Lower lobe of right lung (tissue), 2 donors: ENCODE data around the gene CANT1. TPM values are rescaled to one million over a fixed set of nuclear protein-coding genes. Genes with fewer than 3 reads are reported as not detected.

Experiments
- ATAC-seq, 2 donors: fragments of 200-7000 bp; cut with Tn5 transposase; one replicate each; pipeline ENCODE4 v1.9.1; 2020 to 2022; ENCODE audit warnings: mild to moderate bottlenecking in 2 of 2, moderate library complexity in 2 of 2
- DNase-seq: peaks from one replicate; pipeline ENCODE4 v3.0.0-alpha.2; 2020
- H3K27ac ChIP-seq: fragments of 200-600 bp; one replicate; pipeline ENCODE4 v1.8.0; 2022
- H3K27me3 ChIP-seq: fragments of 200-600 bp; one replicate; pipeline ENCODE4 v1.8.0; 2022; ENCODE audit warnings: low read depth
- H3K36me3 ChIP-seq: fragments of 200-600 bp; one replicate; pipeline ENCODE4 v1.8.0; 2022; ENCODE audit warnings: mild to moderate bottlenecking
- H3K4me1 ChIP-seq: fragments of 200-600 bp; one replicate; pipeline ENCODE4 v1.8.0; 2022
- H3K4me3 ChIP-seq: fragments of 200-600 bp; one replicate; pipeline ENCODE4 v1.8.0; 2022; ENCODE audit warnings: mild to moderate bottlenecking
- H3K9me3 ChIP-seq: fragments of 200-600 bp; one replicate; pipeline ENCODE4 v1.8.0; 2022
- intact Hi-C: fragments of 100-400 bp; cut with DNase I; formaldehyde crosslinking; loops from one replicate; pipeline ENCODE4 v1.11.0; 2022
- total RNA-seq: library from RNA; stranded (reverse); fragmentation: NEBNext Ultra II Directional; extraction: Animal tissue kit (Norgen Biotek cat#: 25700); gene quantifications from one replicate; pipeline ENCODE4 v1.2.1, GENCODE V29; 2021
- TF ChIP-seq, protein P1 (sequence below): fragments of 200-600 bp; IDR thresholded peaks from one replicate; pipeline ENCODE4 v1.8.0; 2022; ENCODE audit warnings: antibody characterized with exemption, mild to moderate bottlenecking
- donor health status: DM: no; HTN: yes; CAD: no; lungs with severe emphysema.

Gene CANT1
- total RNA-seq, 1 donor from 2014 or later, result 54.4 TPM

DNA sequence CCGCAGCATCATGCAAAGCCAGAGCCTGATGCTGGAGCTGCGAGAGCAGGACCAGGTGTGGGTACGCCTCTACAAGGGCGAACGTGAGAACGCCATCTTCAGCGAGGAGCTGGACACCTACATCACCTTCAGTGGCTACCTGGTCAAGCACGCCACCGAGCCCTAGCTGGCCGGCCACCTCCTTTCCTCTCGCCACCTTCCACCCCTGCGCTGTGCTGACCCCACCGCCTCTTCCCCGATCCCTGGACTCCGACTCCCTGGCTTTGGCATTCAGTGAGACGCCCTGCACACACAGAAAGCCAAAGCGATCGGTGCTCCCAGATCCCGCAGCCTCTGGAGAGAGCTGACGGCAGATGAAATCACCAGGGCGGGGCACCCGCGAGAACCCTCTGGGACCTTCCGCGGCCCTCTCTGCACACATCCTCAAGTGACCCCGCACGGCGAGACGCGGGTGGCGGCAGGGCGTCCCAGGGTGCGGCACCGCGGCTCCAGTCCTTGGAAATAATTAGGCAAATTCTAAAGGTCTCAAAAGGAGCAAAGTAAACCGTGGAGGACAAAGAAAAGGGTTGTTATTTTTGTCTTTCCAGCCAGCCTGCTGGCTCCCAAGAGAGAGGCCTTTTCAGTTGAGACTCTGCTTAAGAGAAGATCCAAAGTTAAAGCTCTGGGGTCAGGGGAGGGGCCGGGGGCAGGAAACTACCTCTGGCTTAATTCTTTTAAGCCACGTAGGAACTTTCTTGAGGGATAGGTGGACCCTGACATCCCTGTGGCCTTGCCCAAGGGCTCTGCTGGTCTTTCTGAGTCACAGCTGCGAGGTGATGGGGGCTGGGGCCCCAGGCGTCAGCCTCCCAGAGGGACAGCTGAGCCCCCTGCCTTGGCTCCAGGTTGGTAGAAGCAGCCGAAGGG, 38.6 kb upstream of the CANT1 start:
- H3K9me3 ChIP-seq, result no peaks in the 10 kb centered on the region
- TF ChIP-seq, protein P1, sequence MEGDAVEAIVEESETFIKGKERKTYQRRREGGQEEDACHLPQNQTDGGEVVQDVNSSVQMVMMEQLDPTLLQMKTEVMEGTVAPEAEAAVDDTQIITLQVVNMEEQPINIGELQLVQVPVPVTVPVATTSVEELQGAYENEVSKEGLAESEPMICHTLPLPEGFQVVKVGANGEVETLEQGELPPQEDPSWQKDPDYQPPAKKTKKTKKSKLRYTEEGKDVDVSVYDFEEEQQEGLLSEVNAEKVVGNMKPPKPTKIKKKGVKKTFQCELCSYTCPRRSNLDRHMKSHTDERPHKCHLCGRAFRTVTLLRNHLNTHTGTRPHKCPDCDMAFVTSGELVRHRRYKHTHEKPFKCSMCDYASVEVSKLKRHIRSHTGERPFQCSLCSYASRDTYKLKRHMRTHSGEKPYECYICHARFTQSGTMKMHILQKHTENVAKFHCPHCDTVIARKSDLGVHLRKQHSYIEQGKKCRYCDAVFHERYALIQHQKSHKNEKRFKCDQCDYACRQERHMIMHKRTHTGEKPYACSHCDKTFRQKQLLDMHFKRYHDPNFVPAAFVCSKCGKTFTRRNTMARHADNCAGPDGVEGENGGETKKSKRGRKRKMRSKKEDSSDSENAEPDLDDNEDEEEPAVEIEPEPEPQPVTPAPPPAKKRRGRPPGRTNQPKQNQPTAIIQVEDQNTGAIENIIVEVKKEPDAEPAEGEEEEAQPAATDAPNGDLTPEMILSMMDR, result no peak
- DNase-seq (no peak), ATAC-seq (no peak)
- H3K27me3 ChIP-seq, result no peaks in the 10 kb centered on the region
- H3K27ac ChIP-seq, result no peak overlapping the region
- H3K4me3 ChIP-seq, result no peak overlapping the region
- peaks cover 9% of the 10 kb centered on the region for H3K4me1 ChIP-seq
- peaks cover 16% of the 10 kb centered on the region for H3K36me3 ChIP-seq
- intact Hi-C loops, result no loop called here

DNA sequence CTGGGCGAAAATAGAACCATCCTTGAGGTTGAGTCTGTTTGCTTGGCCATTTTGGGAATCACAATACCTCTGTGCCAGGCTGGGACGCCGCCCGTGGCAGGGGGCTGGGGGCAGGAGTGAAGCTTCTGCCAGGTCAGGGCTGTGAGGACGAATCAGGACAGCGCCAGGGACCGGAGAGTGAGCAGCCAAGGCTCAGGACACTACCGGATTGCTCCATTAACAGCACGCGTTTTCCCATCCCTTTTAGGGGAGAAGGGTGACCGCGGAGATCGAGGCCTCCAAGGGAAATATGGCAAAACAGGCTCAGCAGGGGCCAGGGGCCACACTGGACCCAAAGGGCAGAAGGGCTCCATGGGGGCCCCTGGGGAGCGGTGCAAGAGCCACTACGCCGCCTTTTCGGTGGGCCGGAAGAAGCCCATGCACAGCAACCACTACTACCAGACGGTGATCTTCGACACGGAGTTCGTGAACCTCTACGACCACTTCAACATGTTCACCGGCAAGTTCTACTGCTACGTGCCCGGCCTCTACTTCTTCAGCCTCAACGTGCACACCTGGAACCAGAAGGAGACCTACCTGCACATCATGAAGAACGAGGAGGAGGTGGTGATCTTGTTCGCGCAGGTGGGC, 37.8 kb upstream of the CANT1 start:
- no peak overlapping the region for H3K27ac ChIP-seq
- H3K27me3 ChIP-seq, result no peaks in the 10 kb centered on the region
- DNase-seq, result no peak
- H3K4me3 ChIP-seq, result no peak overlapping the region
- intact Hi-C loops, result no loop called here
- TF ChIP-seq, protein P1, result no peak
- peaks cover 9% of the 10 kb centered on the region for H3K4me1 ChIP-seq
- H3K36me3 ChIP-seq, result peaks cover 16% of the 10 kb centered on the region
- ATAC-seq, result no peak
- H3K9me3 ChIP-seq, result no peaks in the 10 kb centered on the region

DNA sequence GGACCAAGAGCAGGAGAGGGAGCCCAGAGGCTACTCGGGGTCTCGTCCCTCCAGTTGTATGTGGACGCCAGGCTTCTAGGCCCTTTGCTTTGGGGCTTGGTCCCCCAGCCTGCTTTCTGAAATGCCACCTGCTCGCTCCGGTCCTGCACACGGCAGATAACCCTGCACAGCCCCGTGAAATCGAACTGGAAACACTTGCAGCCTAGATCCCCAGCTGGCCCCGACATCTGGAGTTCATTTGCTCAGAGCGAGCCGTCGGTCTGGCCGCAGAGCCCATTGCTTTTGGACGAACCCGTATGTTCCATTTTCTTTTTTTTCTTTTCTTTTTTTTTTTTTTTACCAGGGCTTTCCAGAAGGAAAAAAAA, 37.3 kb upstream of the CANT1 start:
- Histone ChIP-seq H3K27me3 (no peaks in the 10 kb centered on the region), H3K36me3 (peaks cover 16% of the 10 kb centered on the region), H3K4me3 (no peak overlapping the region), H3K9me3 (no peaks in the 10 kb centered on the region), H3K4me1 (peaks cover 9% of the 10 kb centered on the region), H3K27ac (no peak overlapping the region)
- no peak for DNase-seq
- no peak for ATAC-seq
- intact Hi-C loops, result no loop called here
- TF ChIP-seq, protein P1, result no peak

DNA sequence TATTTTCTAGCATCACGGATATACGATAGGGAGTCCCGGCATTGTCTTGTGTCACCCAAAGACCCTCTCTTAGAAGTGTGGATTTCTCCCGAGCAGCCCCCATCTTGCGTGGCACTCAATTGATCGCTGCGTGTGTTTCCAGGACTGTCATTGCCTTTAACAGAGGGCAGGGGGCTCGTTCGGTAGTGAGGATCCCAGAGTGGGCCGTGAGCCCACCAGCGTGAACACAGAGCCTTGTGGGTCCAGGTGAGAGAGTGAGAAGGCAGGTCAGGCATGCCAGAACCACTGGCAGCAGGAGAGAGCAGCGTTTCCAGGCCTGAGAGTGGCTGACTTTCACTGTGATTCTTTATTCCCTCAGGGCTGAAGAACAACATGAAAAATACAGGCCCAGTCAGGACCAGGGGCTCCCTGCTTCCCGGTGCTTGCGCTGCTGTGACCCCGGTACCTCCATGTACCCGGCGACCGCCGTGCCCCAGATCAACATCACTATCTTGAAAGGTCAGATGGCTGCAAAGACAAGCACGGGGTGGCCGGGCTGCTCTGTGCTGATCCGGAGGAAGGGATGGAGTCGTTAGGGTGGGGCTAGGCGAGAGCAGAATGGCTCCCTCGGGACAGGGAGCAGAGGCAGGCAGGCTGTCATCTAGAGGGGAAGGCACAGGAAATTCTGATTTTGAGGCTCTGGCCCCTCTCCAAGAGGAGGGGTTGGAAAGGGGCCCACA, 36.8 kb upstream of the CANT1 start:
- no peak for ATAC-seq
- TF ChIP-seq, protein P1, result peak; percentile 2
- no peak for DNase-seq
- H3K36me3 ChIP-seq, result peaks cover 16% of the 10 kb centered on the region
- no peaks in the 10 kb centered on the region for H3K9me3 ChIP-seq
- peaks cover 9% of the 10 kb centered on the region for H3K4me1 ChIP-seq
- H3K4me3 ChIP-seq, result no peak overlapping the region
- H3K27me3 ChIP-seq, result no peaks in the 10 kb centered on the region
- no peak overlapping the region for H3K27ac ChIP-seq
- intact Hi-C loops, result no loop called here

DNA sequence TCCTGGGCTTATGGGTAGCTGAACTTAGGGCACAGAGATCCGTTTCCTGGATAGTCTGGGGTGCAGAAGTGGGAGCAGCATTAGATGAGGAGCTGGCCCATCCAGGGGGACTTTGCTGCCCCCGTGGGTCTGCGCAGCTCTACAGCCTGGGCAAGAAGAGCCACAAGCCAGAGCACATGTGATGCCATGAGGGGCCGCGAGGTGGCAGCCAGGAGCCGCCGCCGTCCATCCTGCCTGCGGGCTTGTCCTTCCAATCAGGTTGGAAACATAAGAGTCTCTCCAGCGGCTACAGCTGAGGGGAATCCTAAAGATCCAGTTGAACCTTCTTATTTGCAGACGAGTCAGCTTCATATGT, 36.3 kb upstream of the CANT1 start:
- peak; percentile 79 to 83 for ATAC-seq
- Histone ChIP-seq H3K9me3 (no peaks in the 10 kb centered on the region), H3K27me3 (no peaks in the 10 kb centered on the region), H3K4me1 (peaks cover 9% of the 10 kb centered on the region), H3K36me3 (peaks cover 16% of the 10 kb centered on the region), H3K4me3 (no peak overlapping the region), H3K27ac (no peak overlapping the region)
- intact Hi-C loops, result no loop called here
- DNase-seq, result peak; percentile 81
- TF ChIP-seq, protein P1, result peak; percentile 97
